Mammary epithelial cell (primary cell): Measurements from ENCODE around the gene LCOR.

Experiments used
- CTCF ChIP-seq, 2 donors: IDR thresholded peaks in 1 of 2; conservative IDR thresholded peaks in 1 of 2; 2 replicates each; pipeline ENCODE4 v1.5.1; 2011 to 2012; ENCODE audit warnings: inconsistent platforms in 2 of 2, low read length in 2 of 2, mild to moderate bottlenecking in 2 of 2, control low read depth in 1 of 2, low read depth in 1 of 2; ENCODE audit not compliant: insufficient read depth in 1 of 2; ENCODE audit errors: extremely low read depth in 1 of 2
- EZH2 ChIP-seq: IDR thresholded peaks from 2 replicates; pipeline ENCODE4 v1.6.1; 2012; ENCODE audit warnings: low read length, inconsistent platforms, borderline replicate concordance

DNA sequence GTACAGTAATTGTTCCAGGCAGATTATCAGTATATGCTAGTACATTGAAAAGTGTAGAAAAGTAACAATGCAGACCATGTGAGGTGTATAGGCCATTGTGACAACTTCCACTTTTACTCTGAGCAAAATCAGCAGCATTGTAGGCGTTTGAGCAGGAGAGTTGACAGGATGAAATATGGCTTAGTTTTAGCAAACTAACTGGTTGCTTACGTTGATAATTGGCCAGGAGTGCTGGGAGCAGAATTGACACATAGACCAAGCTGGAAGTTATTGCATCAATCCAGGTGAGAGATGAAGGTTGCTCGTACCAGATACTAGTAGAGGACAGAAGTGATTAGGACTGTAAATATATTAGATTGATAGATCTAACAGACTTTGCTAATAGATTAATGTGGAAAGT lies 46.0 kb downstream of the LCOR start:
- TF ChIP-seq CTCF (conservative IDR thresholded peaks at IDR 0.05 in 1 of 2, IDR thresholded peaks at IDR 0.05 in 1 of 2; ENCODE audit: extremely low read depth in 1 of 2, insufficient read depth in 1 of 2, low read depth in 1 of 2, low read length in 2 of 2) (no peak), EZH2 (no peak)
